ENCODE data around the gene TXK.

DNA sequence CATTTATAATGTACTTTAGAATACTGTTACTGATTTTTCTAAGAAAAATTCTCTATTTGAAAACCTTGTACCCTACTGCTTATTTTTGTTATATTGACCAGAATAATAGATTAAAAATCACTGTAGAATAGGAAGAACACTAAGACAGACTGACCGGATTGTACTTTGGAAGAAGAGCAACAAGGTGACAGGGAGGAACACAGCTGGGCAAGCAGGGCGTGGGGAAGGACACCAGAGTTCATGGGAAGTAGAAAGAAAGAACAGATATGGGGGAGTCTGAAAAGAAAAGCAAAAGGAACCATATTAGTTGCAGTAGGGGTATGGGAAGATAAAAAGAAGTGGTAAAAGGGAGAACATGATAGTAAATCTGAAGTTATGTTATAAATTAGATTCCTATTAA, 38.6 kb downstream of the TXK start:
- TF ChIP-seq, protein P1, sequence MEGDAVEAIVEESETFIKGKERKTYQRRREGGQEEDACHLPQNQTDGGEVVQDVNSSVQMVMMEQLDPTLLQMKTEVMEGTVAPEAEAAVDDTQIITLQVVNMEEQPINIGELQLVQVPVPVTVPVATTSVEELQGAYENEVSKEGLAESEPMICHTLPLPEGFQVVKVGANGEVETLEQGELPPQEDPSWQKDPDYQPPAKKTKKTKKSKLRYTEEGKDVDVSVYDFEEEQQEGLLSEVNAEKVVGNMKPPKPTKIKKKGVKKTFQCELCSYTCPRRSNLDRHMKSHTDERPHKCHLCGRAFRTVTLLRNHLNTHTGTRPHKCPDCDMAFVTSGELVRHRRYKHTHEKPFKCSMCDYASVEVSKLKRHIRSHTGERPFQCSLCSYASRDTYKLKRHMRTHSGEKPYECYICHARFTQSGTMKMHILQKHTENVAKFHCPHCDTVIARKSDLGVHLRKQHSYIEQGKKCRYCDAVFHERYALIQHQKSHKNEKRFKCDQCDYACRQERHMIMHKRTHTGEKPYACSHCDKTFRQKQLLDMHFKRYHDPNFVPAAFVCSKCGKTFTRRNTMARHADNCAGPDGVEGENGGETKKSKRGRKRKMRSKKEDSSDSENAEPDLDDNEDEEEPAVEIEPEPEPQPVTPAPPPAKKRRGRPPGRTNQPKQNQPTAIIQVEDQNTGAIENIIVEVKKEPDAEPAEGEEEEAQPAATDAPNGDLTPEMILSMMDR (IDR thresholded peaks at IDR 0.05): no peak
- no peak for TF ChIP-seq POLR2A (IDR thresholded peaks at IDR 0.05)
